Panc1 (cell line): ENCODE measurements around the gene TTC17. TPM values are rescaled to one million over a fixed set of nuclear protein-coding genes. Genes with fewer than 3 reads are reported as not detected.
"Not testable (repeated sequence)": the region's sequence is repeated elsewhere in the genome, so short reads cannot be mapped to it uniquely, and the experiment has no call there.

Source experiments
- ATAC-seq: fragments of 200-7000 bp; cut with Tn5 transposase; 2 replicates; pipeline ENCODE4 v1.9.1; 2020; ENCODE audit warnings: mild to moderate bottlenecking, moderate library complexity
- BruUV-seq: library from RNA; stranded (reverse); fragments of 400-500 nt; replicated peaks from 2 replicates; lab custom pipeline; 2021; lab: Mats Ljungman, UMichigan
- CTCF ChIA-PET: fragments of 300-600 bp; sonication (Branson Sonifier 250); formaldehyde crosslinking; loops from one replicate; lab custom pipeline; 2022; ENCODE audit warnings: antibody characterized with exemption; lab: Charles Lee
- POLR2A ChIA-PET: fragments of 300-600 bp; sonication (Branson Sonifier 250); formaldehyde crosslinking; loops from one replicate; lab custom pipeline; 2022; ENCODE audit warnings: antibody characterized with exemption; lab: Charles Lee
- DNase-seq: peaks from one replicate; pipeline ENCODE4 v3.0.0-alpha.2; 2010; ENCODE audit warnings: low read depth, low spot score
- H3K27ac ChIP-seq: 2 replicates; pipeline ENCODE4 v1.5.1; 2011; ENCODE audit warnings: mild to moderate bottlenecking, low read length, inconsistent platforms
- H3K27me3 ChIP-seq: fragments of 200-500 bp; sonication (Bioruptor generic); 2 replicates; pipeline ENCODE4 v1.6.0; 2014; ENCODE audit warnings: low read length, inconsistent platforms; ENCODE audit not compliant: control insufficient read depth, insufficient read depth
- H3K36me3 ChIP-seq: fragments of 200-500 bp; sonication (Bioruptor generic); 2 replicates; pipeline ENCODE4 v1.5.1; 2014; ENCODE audit warnings: inconsistent platforms, mild to moderate bottlenecking, low read length, moderate library complexity; ENCODE audit not compliant: control insufficient read depth, insufficient read depth
- H3K4me1 ChIP-seq: 2 replicates; pipeline ENCODE4 v1.5.1; 2011; ENCODE audit warnings: inconsistent platforms, mild to moderate bottlenecking, low read length, moderate library complexity; ENCODE audit not compliant: control insufficient read depth, insufficient read depth
- H3K4me3 ChIP-seq, 2 experiments: 2 replicates each; pipeline ENCODE4 v1.5.1; 2011 to 2012; ENCODE audit warnings: low read depth in 2 of 2, low read length in 2 of 2, mild to moderate bottlenecking in 2 of 2, inconsistent platforms in 1 of 2, moderate library complexity in 1 of 2
- H3K9me3 ChIP-seq: fragments of 200-500 bp; sonication (Bioruptor generic); 2 replicates; pipeline ENCODE4 v1.5.1; 2014; ENCODE audit warnings: low read depth, mild to moderate bottlenecking, inconsistent platforms, low read length, moderate library complexity; ENCODE audit not compliant: control insufficient read depth, insufficient read depth
- POLR2AphosphoS5 ChIP-seq: IDR thresholded peaks from 2 replicates; pipeline ENCODE4 v1.6.1; 2012; ENCODE audit warnings: mild to moderate bottlenecking, low read depth, low read length, moderate library complexity
- SIN3A ChIP-seq: IDR thresholded peaks from 2 replicates; pipeline ENCODE4 v1.6.1; 2012; ENCODE audit warnings: low read depth, mild to moderate bottlenecking, low read length, moderate library complexity, borderline replicate concordance; ENCODE audit not compliant: insufficient read depth
- TCF7L2 ChIP-seq: IDR thresholded peaks from 2 replicates; pipeline ENCODE4 v1.6.1; 2011; ENCODE audit warnings: mild to moderate bottlenecking, low read depth, low read length, inconsistent platforms
- in situ Hi-C: cut with HindIII; loops from 2 replicates; pipeline ENCODE4 v1.10.0; 2016; ENCODE audit warnings: low sequenced_read_pairs, low pct_unique_long_range_greater_than_20kb
- intact Hi-C: fragments of 100-400 bp; cut with micrococcal nuclease; formaldehyde crosslinking; loops from one replicate; pipeline ENCODE4 v1.10.0; 2022; ENCODE audit not compliant: unreplicated experiment
- total RNA-seq: library from RNA; stranded (reverse); gene quantifications from one replicate; pipeline ENCODE4 v1.2.1, GENCODE V29; 2021; ENCODE audit not compliant: unreplicated experiment
- TF ChIP-seq, protein P1 (sequence below): fragments of 450-650 bp; IDR thresholded peaks from 2 replicates; pipeline ENCODE4 v1.5.1; 2017; ENCODE audit warnings: mild to moderate bottlenecking
- TF ChIP-seq, protein P2 (sequence below), 2 experiments: IDR thresholded peaks; 2 replicates each; pipeline ENCODE4 v1.6.1; 2011 to 2012; ENCODE audit warnings: low read depth in 2 of 2, control low read depth in 1 of 2, low read length in 1 of 2, mild to moderate bottlenecking in 1 of 2, moderate library complexity in 1 of 2; ENCODE audit not compliant: insufficient read depth in 1 of 2

The TTC17 gene
- total RNA-seq, 1 experiment from 2014 or later, result 54.2 TPM

DNA sequence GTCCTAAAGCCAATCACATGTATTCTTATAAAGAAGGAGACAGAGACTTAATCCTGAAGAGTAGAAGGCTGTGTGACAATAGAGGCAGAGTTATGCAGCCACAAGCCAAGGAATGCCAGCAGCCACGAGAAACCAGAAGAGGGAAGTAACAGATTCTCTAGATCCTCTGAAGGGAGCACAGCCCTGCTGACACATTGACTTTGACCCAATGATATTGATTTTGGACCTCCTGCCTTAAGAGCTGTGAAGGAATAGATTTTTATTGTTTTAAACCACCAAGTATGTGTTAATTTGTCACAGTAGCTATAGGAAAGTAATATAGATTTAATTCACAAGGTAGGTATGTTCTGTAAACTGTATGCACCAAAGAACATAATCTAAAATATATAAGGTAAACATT, 103.6 kb downstream of the TTC17 start:
- DNase-seq (no peak), ATAC-seq (no peak)
- no peaks in the 10 kb centered on the region for H3K4me1 ChIP-seq
- ChIA-PET CTCF (no interaction called here), POLR2A (no interaction called here)
- H3K36me3 ChIP-seq, result peaks cover 9% of the 10 kb centered on the region
- H3K4me3 ChIP-seq, result no peak overlapping the region
- in situ Hi-C loops (no loop called here), intact Hi-C loops (no loop called here)
- TF ChIP-seq TCF7L2 (no peak), POLR2AphosphoS5 (no peak), SIN3A (no peak)
- TF ChIP-seq, protein P1, sequence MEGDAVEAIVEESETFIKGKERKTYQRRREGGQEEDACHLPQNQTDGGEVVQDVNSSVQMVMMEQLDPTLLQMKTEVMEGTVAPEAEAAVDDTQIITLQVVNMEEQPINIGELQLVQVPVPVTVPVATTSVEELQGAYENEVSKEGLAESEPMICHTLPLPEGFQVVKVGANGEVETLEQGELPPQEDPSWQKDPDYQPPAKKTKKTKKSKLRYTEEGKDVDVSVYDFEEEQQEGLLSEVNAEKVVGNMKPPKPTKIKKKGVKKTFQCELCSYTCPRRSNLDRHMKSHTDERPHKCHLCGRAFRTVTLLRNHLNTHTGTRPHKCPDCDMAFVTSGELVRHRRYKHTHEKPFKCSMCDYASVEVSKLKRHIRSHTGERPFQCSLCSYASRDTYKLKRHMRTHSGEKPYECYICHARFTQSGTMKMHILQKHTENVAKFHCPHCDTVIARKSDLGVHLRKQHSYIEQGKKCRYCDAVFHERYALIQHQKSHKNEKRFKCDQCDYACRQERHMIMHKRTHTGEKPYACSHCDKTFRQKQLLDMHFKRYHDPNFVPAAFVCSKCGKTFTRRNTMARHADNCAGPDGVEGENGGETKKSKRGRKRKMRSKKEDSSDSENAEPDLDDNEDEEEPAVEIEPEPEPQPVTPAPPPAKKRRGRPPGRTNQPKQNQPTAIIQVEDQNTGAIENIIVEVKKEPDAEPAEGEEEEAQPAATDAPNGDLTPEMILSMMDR, result no peak
- TF ChIP-seq, protein P2, sequence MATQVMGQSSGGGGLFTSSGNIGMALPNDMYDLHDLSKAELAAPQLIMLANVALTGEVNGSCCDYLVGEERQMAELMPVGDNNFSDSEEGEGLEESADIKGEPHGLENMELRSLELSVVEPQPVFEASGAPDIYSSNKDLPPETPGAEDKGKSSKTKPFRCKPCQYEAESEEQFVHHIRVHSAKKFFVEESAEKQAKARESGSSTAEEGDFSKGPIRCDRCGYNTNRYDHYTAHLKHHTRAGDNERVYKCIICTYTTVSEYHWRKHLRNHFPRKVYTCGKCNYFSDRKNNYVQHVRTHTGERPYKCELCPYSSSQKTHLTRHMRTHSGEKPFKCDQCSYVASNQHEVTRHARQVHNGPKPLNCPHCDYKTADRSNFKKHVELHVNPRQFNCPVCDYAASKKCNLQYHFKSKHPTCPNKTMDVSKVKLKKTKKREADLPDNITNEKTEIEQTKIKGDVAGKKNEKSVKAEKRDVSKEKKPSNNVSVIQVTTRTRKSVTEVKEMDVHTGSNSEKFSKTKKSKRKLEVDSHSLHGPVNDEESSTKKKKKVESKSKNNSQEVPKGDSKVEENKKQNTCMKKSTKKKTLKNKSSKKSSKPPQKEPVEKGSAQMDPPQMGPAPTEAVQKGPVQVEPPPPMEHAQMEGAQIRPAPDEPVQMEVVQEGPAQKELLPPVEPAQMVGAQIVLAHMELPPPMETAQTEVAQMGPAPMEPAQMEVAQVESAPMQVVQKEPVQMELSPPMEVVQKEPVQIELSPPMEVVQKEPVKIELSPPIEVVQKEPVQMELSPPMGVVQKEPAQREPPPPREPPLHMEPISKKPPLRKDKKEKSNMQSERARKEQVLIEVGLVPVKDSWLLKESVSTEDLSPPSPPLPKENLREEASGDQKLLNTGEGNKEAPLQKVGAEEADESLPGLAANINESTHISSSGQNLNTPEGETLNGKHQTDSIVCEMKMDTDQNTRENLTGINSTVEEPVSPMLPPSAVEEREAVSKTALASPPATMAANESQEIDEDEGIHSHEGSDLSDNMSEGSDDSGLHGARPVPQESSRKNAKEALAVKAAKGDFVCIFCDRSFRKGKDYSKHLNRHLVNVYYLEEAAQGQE (IDR thresholded peaks at IDR 0.05; ENCODE audit: insufficient read depth in 1 of 2, low read depth in 2 of 2, low read length in 1 of 2), result no peak
- BruUV-seq, result no TSS peak
- peaks cover 4% of the 10 kb centered on the region for H3K9me3 ChIP-seq
- H3K27ac ChIP-seq, result no peak overlapping the region
- no peaks in the 10 kb centered on the region for H3K27me3 ChIP-seq

DNA sequence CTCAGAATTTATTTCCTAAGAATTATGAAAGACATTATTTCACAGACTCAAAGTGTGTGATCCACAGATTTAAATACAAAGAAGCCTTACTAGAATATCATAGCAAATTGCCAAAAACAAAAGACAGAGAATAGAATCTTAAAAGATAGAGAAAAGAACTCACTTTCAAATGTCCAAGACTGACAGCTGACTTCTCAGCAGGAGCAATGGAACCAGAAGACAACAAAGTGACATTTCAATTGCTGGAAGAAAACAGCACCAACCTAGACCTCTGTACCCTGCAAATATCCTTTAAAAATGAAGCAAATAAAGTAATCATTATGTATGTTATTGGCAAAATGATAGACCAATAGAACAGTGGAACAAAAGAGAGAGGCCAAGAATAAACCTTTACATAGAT, 109.2 kb downstream of the TTC17 start:
- ChIA-PET CTCF (no interaction called here), POLR2A (no interaction called here)
- TF ChIP-seq, protein P1, result no peak
- TF ChIP-seq, protein P2 (IDR thresholded peaks at IDR 0.05; ENCODE audit: insufficient read depth in 1 of 2, low read depth in 2 of 2, low read length in 1 of 2), result no peak
- TF ChIP-seq POLR2AphosphoS5 (no peak), SIN3A (no peak), TCF7L2 (no peak)
- no TSS peak for BruUV-seq
- intact Hi-C loops, result no loop called here
- ATAC-seq, result no peak
- H3K4me3 ChIP-seq, result no peak overlapping the region
- H3K27me3 ChIP-seq, result no peaks in the 10 kb centered on the region
- 0 out of 2 replicates have a peak, but pooled peaks cover 3% of the 10 kb centered on the region for H3K36me3 ChIP-seq
- no peak for DNase-seq
- no peak overlapping the region for H3K27ac ChIP-seq
- no peaks in the 10 kb centered on the region for H3K4me1 ChIP-seq
- peaks cover 5% of the 10 kb centered on the region for H3K9me3 ChIP-seq
- in situ Hi-C loops, result no loop called here

DNA sequence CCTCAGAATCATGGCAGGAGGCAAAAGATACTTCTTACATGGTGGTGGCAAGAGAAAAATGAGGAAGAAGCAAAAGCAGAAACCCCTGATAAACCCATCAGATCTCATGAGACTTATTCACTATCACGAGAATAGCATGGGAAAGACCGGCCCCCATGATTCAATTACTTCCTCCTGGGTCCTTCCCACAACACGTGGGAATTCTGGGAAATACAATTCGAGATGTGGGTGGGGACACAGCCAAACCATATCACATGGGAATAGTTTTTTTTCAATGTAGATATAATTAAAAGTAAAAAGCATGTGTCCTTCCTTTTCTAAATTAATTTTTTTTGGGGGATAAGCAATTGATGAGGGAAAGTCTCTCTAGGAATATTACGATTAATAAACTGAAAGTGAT, 118.8 kb downstream of the TTC17 start:
- ATAC-seq, intact Hi-C loops, BruUV-seq, H3K27me3 ChIP-seq, CTCF ChIA-PET, H3K27ac ChIP-seq, H3K9me3 ChIP-seq, H3K36me3 ChIP-seq, in situ Hi-C loops, H3K4me1 ChIP-seq, DNase-seq, POLR2A ChIA-PET, H3K4me3 ChIP-seq: not testable (repeated sequence)
